GM19452 (cell line): ENCODE measurements around the gene RAPGEF1.

Source experiments
- ATAC-seq: cut with Tn5 transposase; IDR thresholded peaks from one replicate; pipeline ENCODE4 v1.9.1; 2021; ENCODE audit not compliant: unreplicated experiment

The RAPGEF1 gene

GRCh38 chr9:131545003-131545785 is 194.7 kb downstream of the RAPGEF1 start, which contains the start of gene PRRT1B:
Gene PRRT1B, plus strand, starts transcription at chr9:131545523. Its CDS starts 93 bp downstream, at chr9:131545616.
- ATAC-seq, result no peak

- no peak for ATAC-seq
Observed at GRCh38 chr9:131543141-131543540, 196.7 kb downstream of the RAPGEF1 start.

- ATAC-seq, result no peak
Observed at GRCh38 chr9:131539223-131539923, 200.5 kb downstream of the RAPGEF1 start.

- no peak for ATAC-seq
Observed at GRCh38 chr9:131537946-131538345, 201.9 kb downstream of the RAPGEF1 start.

- ATAC-seq, result no peak
Observed at GRCh38 chr9:131534721-131535237, 205.1 kb downstream of the RAPGEF1 start.

- peak; percentile 80 for ATAC-seq
Observed at GRCh38 chr9:131530920-131531832, 208.7 kb downstream of the RAPGEF1 start, which contains the start of gene UCK1. Gene UCK1, minus strand, starts transcription at chr9:131531263. Its CDS starts 89 bp downstream, at chr9:131531174.

- ATAC-seq, result peak; percentile 17
Observed at GRCh38 chr9:131530546-131530919, 209.3 kb downstream of the RAPGEF1 start.

- ATAC-seq, result no peak
Observed at GRCh38 chr9:131529597-131530545, 210.0 kb downstream of the RAPGEF1 start.

- no peak for ATAC-seq
Observed at GRCh38 chr9:131528886-131529505, 210.9 kb downstream of the RAPGEF1 start.

GRCh38 chr9:131528186-131528585 is 211.7 kb downstream of the RAPGEF1 start:
- no peak for ATAC-seq
